ENCODE data around the gene PRKCQ.

PRKCQ gene

GRCh38 chr10:6379015-6379776, 200.9 kb downstream of the PRKCQ start:
- in situ Hi-C loops (cut with HindIII; ENCODE audit: low pct_unique_long_range_greater_than_20kb, low sequenced_read_pairs): no loop called here
- no peak for TF ChIP-seq JUND (IDR thresholded peaks at IDR 0.05; ENCODE audit: low read depth)
- no peak for DNase-seq (ENCODE audit: low read depth in 1 of 2, low spot score in 1 of 2)
